Thoracic aorta (tissue), 2 donors: ENCODE data around the gene ELF5. TPM values are rescaled to one million over a fixed set of nuclear protein-coding genes. Genes with fewer than 3 reads are reported as not detected.

Experiments
- ATAC-seq: fragments of 150-250 bp; one replicate; pipeline ENCODE4 v1.8.0; 2017; ENCODE audit warnings: low read depth; ENCODE audit not compliant: insufficient number of reproducible peaks, low FRiP score
- DNase-seq: peaks from one replicate; pipeline ENCODE4 v3.0.0-alpha.2; 2020; ENCODE audit warnings: low spot score
- H3K27ac ChIP-seq, 2 donors: fragments of 200-600 bp; sonication (generic); 1 replicate in 1 of 2; 2 replicates in 1 of 2; pipeline ENCODE4 v1.5.1; 2016; ENCODE audit warnings: mild to moderate bottlenecking in 2 of 2, moderate library complexity in 2 of 2
- H3K27me3 ChIP-seq: fragments of 200-600 bp; sonication (generic); replicated peaks from 2 replicates; pipeline ENCODE4 v1.6.0; 2016; ENCODE audit warnings: mild to moderate bottlenecking; ENCODE audit not compliant: insufficient read depth
- H3K36me3 ChIP-seq: fragments of 200-600 bp; sonication (generic); one replicate; pipeline ENCODE4 v1.5.1; 2016
- H3K4me1 ChIP-seq, 2 donors: fragments of 200-600 bp; sonication (generic); 1 replicate in 1 of 2; 2 replicates in 1 of 2; pipeline versions ENCODE4 v1.5.1 to v1.6.0; 2016; ENCODE audit warnings: low read depth in 2 of 2, mild to moderate bottlenecking in 1 of 2; ENCODE audit not compliant: control insufficient read depth in 1 of 2
- H3K4me3 ChIP-seq: fragments of 200-600 bp; sonication (generic); 2 replicates; pipeline ENCODE4 v1.5.1; 2016; ENCODE audit warnings: mild to moderate bottlenecking
- H3K9me3 ChIP-seq: fragments of 200-600 bp; sonication (generic); 2 replicates; pipeline ENCODE4 v1.5.1; 2016
- total RNA-seq, 2 donors: library from RNA; depleted of rRNA; stranded (reverse); fragments of >200 nt; gene quantifications; one replicate each; pipeline versions ENCODE4 v1.1.0 to v1.2.3, GENCODE V29; 2016
- TF ChIP-seq, protein P1 (sequence below): fragments of 200-600 bp; sonication (generic); IDR thresholded peaks from one replicate; pipeline ENCODE4 v1.5.1; 2019; ENCODE audit warnings: antibody characterized with exemption

ELF5 gene
- total RNA-seq, 2 donors from 2014 or later, result not detected

DNA sequence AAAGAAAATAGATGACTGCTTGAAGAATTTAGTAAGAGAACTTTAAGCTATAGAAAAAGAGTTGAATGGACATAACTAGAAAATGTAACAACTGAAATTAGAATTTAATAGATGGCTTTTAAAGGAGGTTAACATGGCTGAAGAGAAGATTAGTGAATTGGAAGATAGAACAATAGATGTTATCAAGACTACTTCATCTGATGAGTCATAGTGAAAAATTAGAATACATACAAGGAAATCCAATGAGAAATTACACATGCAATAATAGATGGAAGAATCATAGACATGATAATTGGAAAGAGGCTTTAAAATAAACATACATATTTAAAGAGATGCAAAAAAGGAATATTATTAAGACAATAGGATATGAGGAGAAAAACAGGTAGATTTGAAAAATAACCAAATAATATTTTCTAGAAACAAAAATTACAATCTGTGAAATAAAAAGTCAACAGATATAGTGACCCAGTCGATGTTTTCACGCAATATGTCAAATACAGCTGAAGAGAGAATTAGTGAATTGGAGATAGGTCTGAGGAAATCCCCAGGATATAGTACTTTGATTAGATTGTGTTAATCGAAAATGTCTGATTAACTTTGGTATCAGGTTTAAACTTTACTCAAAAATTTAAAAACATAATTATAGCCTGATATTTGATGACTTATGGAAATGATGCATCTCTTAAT is 46.6 kb downstream of the ELF5 start:
- no peak for DNase-seq
- Histone ChIP-seq H3K4me3 (no peak overlapping the region), H3K36me3 (peaks cover 40% of the 10 kb centered on the region), H3K4me1 (no peaks in the 10 kb centered on the region), H3K27ac (no peak overlapping the region), H3K27me3 (no peaks in the 10 kb centered on the region), H3K9me3 (peaks cover 4% of the 10 kb centered on the region)
- ATAC-seq, result no peak
- TF ChIP-seq, protein P1, sequence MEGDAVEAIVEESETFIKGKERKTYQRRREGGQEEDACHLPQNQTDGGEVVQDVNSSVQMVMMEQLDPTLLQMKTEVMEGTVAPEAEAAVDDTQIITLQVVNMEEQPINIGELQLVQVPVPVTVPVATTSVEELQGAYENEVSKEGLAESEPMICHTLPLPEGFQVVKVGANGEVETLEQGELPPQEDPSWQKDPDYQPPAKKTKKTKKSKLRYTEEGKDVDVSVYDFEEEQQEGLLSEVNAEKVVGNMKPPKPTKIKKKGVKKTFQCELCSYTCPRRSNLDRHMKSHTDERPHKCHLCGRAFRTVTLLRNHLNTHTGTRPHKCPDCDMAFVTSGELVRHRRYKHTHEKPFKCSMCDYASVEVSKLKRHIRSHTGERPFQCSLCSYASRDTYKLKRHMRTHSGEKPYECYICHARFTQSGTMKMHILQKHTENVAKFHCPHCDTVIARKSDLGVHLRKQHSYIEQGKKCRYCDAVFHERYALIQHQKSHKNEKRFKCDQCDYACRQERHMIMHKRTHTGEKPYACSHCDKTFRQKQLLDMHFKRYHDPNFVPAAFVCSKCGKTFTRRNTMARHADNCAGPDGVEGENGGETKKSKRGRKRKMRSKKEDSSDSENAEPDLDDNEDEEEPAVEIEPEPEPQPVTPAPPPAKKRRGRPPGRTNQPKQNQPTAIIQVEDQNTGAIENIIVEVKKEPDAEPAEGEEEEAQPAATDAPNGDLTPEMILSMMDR, result no peak

DNA sequence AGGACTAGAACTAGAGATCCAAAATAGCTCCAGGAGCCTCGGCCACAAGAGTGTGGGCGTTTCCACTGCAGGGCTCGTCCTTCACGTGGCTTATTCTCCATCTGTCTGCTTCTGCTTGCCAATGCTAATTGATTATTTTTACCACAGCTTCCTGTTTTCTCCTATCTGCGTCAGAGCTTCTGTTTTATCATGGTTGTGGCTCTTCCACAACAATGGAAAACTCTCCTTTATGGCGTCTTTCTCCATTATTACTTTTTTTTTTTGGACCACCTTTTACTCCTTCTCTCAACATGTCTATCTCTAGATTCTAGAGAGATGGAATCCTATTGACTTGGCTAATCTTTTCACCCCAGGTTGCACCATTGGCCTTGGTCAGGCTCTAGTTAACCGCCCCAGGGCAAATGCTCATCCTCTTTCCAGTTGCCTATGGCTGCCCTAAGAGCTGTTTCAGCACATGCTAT is 49.0 kb downstream of the ELF5 start:
- Histone ChIP-seq H3K27me3 (no peaks in the 10 kb centered on the region), H3K36me3 (peaks cover 42% of the 10 kb centered on the region), H3K4me1 (no peaks in the 10 kb centered on the region), H3K9me3 (peaks cover 4% of the 10 kb centered on the region), H3K4me3 (no peak overlapping the region), H3K27ac (no peak overlapping the region)
- DNase-seq, result no peak
- no peak for ATAC-seq
- TF ChIP-seq, protein P1, result no peak

DNA sequence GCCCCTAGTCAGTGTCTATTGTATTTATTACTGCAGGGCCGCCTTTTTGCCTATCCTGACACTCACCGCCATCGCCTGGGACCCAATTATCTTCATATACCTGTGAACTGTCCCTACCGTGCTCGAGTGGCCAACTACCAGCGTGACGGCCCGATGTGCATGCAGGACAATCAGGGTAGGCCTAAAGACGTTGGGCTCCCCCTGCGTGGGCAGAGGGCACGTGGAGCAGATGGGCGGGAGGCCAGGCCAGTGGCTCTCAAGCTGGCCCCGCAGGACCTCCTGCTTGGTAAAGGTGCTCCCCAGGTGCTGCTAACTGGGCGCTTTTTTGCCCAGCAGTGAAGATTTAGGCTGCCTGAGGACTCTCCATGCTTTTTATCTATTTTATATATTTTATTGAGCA is 52.4 kb downstream of the ELF5 start:
- no peaks in the 10 kb centered on the region for H3K9me3 ChIP-seq
- DNase-seq (no peak), ATAC-seq (no peak)
- no peak overlapping the region for H3K4me3 ChIP-seq
- TF ChIP-seq, protein P1, result no peak
- no peaks in the 10 kb centered on the region for H3K4me1 ChIP-seq
- no peaks in the 10 kb centered on the region for H3K27me3 ChIP-seq
- H3K27ac ChIP-seq, result no peak overlapping the region
- peaks cover 38% of the 10 kb centered on the region for H3K36me3 ChIP-seq

DNA sequence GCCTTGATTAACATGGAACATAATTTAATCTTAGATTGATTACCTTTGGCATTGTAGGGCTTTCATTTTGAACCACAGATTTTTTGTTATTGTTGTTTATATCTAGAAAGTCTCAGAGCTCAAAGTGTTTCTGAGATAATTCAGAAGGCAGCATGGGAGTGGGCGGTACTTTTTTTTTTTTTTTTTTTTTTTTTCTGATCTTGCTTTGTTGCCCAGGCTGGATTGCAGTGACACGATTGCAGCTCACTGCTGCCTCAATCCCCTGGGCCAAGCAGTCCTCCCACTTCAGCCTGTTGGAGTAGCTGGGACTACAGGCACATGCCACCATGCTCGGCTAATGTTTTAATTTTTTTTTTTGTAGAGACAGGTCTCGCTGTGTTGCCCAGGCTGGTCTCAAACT is 53.3 kb downstream of the ELF5 start:
- H3K27me3 ChIP-seq, result no peaks in the 10 kb centered on the region
- no peak for DNase-seq
- H3K36me3 ChIP-seq, result peaks cover 38% of the 10 kb centered on the region
- TF ChIP-seq, protein P1, result no peak
- H3K27ac ChIP-seq, result no peak overlapping the region
- no peak overlapping the region for H3K4me3 ChIP-seq
- H3K9me3 ChIP-seq, result no peaks in the 10 kb centered on the region
- no peaks in the 10 kb centered on the region for H3K4me1 ChIP-seq
- ATAC-seq, result no peak

DNA sequence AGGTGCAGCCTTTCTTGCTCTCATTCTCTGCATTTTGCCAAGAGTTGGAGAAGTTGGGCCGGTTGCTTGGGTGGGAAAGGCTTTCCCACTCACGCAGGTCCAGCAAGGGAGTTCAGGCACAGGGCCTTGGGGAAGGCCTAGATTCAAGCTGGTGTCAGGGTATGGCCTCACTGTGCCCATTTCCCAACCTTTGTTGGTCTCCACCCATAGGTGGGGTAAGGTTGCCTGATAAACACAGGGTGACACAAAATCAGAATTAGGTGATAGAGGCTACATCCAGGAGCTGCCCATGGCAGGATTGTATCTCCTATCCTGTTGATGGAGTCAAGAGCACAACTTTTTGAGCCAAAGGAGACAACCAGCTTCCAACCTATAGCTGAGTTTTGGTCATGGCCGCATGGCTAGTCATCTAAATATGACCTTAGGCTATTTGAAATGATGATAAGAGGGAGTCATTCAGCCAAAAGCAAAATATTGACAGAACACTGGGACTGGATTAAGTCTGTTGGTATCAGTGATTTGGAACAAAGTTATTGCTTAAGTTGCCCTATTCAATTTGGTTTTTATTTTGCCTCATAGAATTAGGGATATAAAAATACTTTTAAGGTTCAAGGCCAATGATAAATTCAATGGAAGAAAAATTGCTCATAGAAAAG is 54.0 kb downstream of the ELF5 start:
- no peak for ATAC-seq

More for the DNA sequence above, 54.0 kb downstream of the ELF5 start:
- Histone ChIP-seq H3K4me3 (no peak overlapping the region), H3K27me3 (no peaks in the 10 kb centered on the region), H3K9me3 (no peaks in the 10 kb centered on the region), H3K4me1 (no peaks in the 10 kb centered on the region), H3K36me3 (peaks cover 34% of the 10 kb centered on the region), H3K27ac (no peak overlapping the region)
- TF ChIP-seq, protein P1, result no peak
- DNase-seq, result no peak
